ENCODE data around the gene ZNF486. TPM values are rescaled to one million over a fixed set of nuclear protein-coding genes. Genes with fewer than 3 reads are reported as not detected.
"Not testable (repeated sequence)": the region's sequence is repeated elsewhere in the genome, so short reads cannot be mapped to it uniquely, and the experiment has no call there.

The ZNF486 gene
- total and polyA plus RNA-seq, 2 experiments from 2014 or later, result 25.4 to 37.6 TPM

DNA sequence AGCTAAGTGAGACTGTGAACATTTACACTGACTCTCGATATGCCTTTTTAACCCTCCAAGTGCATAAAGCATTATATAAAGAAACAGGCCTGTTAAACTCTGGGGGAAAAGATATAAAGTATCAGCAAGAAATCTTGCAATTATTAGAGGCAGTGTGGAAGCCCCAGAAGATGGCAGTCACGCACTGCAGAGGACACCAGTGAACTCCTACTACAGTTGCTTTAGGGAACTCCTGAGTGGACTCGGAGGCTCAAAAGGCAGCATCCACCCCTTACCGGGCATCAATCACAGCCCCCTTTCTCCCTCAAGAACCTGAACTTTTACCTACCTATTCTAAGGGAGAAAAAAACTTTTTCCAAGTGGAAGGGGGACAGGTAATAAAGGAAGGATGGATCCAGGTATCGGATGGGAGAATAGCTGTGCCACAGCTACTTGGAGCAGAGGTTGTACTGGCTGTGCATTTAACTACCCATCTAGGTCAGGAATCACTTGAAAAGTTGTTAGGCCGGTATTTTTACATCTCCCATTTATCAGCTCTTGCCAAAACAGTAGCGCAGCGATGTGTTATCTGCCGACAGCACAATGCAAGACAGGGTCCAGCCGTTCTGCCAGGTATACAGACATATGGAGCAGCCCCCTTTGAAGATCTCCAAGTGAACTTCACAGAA is 80.1 kb downstream of the ZNF486 start (continued):
- TF ChIP-seq EZH2phosphoT487 (IDR thresholded peaks at IDR 0.05; ENCODE audit: unreplicated experiment) (no peak), NANOG (IDR thresholded peaks at IDR 0.05; ENCODE audit: borderline replicate concordance) (no peak), STAT1 (IDR thresholded peaks at IDR 0.05; ENCODE audit: unreplicated experiment) (no peak), POLR2AphosphoS5 (IDR thresholded peaks at IDR 0.05; ENCODE audit: low read depth) (no peak), CREB1 (CRISPR knock-in tag; IDR thresholded peaks at IDR 0.05; ENCODE audit: low read depth) (no peak), JUNB (IDR thresholded peaks at IDR 0.05; ENCODE audit: unreplicated experiment) (no peak)

DNA sequence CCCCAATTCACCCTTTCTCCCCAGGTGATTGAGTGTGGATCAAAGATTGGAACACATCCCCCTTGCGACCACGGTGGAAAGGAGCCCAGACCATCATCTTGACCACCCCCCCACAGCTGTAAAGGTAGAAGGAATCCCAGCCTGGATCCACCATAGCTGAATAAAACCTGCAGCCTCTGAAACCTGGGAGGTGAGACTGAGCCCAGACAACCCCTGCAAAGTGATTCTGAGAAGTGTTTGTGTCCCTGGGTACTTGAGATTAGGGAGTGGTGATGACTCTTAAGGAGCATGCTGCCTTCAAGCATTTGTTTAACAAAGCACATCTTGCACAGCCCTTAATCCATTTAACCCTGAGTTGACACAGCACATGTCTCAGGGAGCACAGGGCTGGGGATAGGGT is 81.2 kb downstream of the ZNF486 start:
- H2AFZ ChIP-seq, result not testable (repeated sequence)

More for the DNA sequence above, 81.2 kb downstream of the ZNF486 start:
- peak overlapping the region; percentile 18; the same call in 1 of the 2 replicates for H3K4me2 ChIP-seq
- not testable (repeated sequence) for H3K9me2 ChIP-seq (ENCODE audit: insufficient read depth); H3K9me3 Mint-ChIP-seq; H4K20me1 ChIP-seq (replicated peaks; ENCODE audit: insufficient read depth); H3K79me2 ChIP-seq (replicated peaks; ENCODE audit: insufficient read depth); H3K36me3 ChIP-seq (ENCODE audit: insufficient read depth); H3K27me3 Mint-ChIP-seq (ENCODE audit: insufficient read depth, low read depth, poor library complexity); H3K27me3 ChIP-seq (ENCODE audit: insufficient read depth); H3K4me3 ChIP-seq; H3F3A ChIP-seq (replicated peaks; ENCODE audit: low read depth); H3K4me3 Mint-ChIP-seq; H3K36me3 Mint-ChIP-seq (ENCODE audit: low read depth); H3K27ac ChIP-seq (ENCODE audit: low read depth)
- Mint-ChIP-seq H3K4me1 (peaks cover 36% of the 10 kb centered on the region), H3K27ac (peak overlapping the region; percentile 55; the same call in 1 of the 2 replicates)
- H3K4me1 ChIP-seq (ENCODE audit: insufficient read depth), result peaks cover 36% of the 10 kb centered on the region
- DNase-seq (ENCODE audit: low spot score), result peak; percentile 64
- ATAC-seq, result peak; percentile 87

Small RNA genes within 50 kb of the gene (small RNA-seq; reads per million reads assigned to genes)
- not detected for gene AC011447.4 (ENCODE audit: low replicate concordance)

Other genes starting within 250 kb of the ZNF486 start
- 17.4 and 25.1 TPM in 2 replicates for gene ZNF682, start 127.7 kb upstream of the ZNF486 start, total RNA-seq (2014; rRNA removed; shearing (Covaris generic))
- gene ZNF682, start 127.7 kb upstream of the ZNF486 start, polyA plus RNA-seq (2016; fragmentation: Nextera tagmentation; extraction: Ambion mirVana), result 38.3 and 45.1 TPM in 2 replicates
- 101 and 122 TPM in 2 replicates for gene ZNF90, start 89.2 kb upstream of the ZNF486 start, total RNA-seq (2014; rRNA removed; shearing (Covaris generic))
- gene ZNF90, start 89.2 kb upstream of the ZNF486 start, polyA plus RNA-seq (2016; fragmentation: Nextera tagmentation; extraction: Ambion mirVana), result 99.0 and 102 TPM in 2 replicates

All from GM23338 (cell line).